Stimulated activated CD8-positive, alpha-beta memory T cell treated with anti-CD3 and anti-CD28 coated beads, Interleukin-15, amount 100 ng/mL, for 1 hour (primary cell): ENCODE results near the gene GCFC2.

Experiments used
- DNase-seq: peaks from one replicate; pipeline ENCODE4 v3.0.0-alpha.2; 2020; ENCODE audit warnings: low read depth

Gene GCFC2

DNA sequence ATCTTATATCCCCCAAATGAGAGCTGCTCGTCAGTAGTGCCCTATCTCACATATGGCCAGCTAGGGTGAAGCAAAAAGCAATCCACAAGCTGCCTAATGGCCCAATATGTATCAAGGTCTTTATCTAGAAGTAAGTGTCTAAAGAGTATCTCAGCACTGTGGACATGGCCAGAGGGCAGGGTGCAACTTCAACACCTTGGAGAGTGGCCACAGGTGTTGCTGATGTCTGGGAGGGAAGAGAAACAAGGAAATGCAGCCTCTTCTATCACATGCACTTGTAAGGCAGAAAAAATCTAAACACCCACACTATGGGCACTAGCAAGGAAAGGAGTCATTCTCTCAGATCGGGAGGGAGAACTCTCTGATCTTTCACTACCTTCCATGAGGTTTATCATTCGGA, 87.8 kb downstream of the GCFC2 start:
- no peak for DNase-seq

- DNase-seq = no peak
Observed at GRCh38 chr2:75622500-75622899, 88.2 kb downstream of the GCFC2 start.

- DNase-seq = no peak
Observed at GRCh38 chr2:75621228-75621627, 89.5 kb downstream of the GCFC2 start.

DNA sequence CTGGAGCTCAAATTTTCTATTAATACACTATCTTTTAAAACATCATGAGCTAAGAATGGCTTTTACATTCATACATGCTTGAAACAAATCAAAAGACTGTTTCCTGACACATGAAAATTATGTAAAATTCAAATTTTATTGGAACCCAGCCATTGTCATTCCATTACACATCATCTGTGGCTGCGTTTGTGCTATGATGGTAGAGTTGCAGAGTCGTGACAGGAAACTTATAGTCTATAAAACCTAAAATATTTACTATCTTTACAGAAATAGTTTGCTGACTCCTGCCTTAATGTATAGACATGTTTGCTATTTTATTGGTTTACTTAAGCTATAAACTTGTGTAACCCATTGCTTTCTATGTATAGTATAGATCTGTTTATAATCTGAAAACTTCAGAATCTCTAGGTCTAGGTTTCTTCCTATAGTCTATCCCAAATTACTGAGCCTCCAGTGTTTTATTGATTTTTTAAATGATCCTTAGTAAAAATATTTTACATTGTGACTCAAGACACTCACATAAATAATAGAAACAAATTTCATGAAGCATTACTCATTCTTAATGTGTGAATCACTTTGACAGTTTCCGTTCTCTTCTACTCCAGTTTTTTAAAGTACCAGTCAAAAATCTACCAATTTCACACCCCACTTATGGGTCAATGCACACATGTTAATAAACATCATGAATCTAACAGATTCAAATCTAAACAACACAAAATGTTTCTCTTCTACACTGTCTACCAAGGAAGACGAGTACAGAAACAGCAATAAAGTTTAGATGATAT, 90.6 kb downstream of the GCFC2 start:
- no peak for DNase-seq

GRCh38 chr2:75616933-75617332, 93.8 kb downstream of the GCFC2 start:
- DNase-seq = no peak

- no peak for DNase-seq
Observed at GRCh38 chr2:75616406-75616805, 94.3 kb downstream of the GCFC2 start.

DNA sequence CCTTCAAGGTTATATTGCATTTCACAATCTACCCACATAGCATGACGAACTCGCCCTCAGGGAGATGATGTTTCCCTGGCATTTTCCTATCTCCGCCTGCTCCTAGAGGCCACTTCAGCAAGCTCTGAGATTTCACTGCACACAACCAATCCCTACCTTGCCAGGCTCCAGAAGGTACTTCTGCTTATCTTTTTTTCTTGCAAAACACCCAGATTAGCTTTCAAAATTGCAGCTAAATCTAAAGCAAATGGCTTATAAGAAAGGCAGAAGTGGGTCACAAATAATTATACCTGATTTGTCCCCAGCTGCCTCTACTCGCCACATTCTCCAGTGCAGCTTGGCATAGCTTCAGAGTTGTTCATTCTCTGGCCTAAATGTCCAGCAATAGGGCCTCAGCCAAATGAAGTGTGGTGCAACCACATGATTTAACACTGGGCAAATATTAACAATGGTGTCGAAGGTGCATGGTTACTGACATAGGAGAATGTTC, 96.5 kb downstream of the GCFC2 start:
- DNase-seq = no peak

- DNase-seq = no peak
Observed at GRCh38 chr2:75612862-75613243, 97.9 kb downstream of the GCFC2 start.
